ENCODE results near the gene C11orf54.
"Not testable (repeated sequence)": the region's sequence is repeated elsewhere in the genome, so short reads cannot be mapped to it uniquely, and the experiment has no call there.

The C11orf54 gene

GRCh38 chr11:93747122-93747521, 5.7 kb downstream of the C11orf54 start:
- peaks cover 13% of the 10 kb centered on the region; the same call in 1 of the 2 replicates for H3K4me1 ChIP-seq (ENCODE audit: control insufficient read depth, insufficient read depth, low read length)
- H3K4me3 ChIP-seq (ENCODE audit: low read depth, low read length) = no peak overlapping the region
- H3K9ac ChIP-seq (ENCODE audit: low read depth, low read length) = no peak overlapping the region
- H3K27me3 ChIP-seq (ENCODE audit: control insufficient read depth, insufficient read depth, low read length) = no peaks in the 10 kb centered on the region
- H3K36me3 ChIP-seq (ENCODE audit: control insufficient read depth, insufficient read depth, low read length) = peaks cover 8% of the 10 kb centered on the region
- H3K27ac ChIP-seq (ENCODE audit: low read depth, low read length) = no peak overlapping the region
- H3K9me3 ChIP-seq (ENCODE audit: control insufficient read depth, insufficient read depth, low read length) = no peaks in the 10 kb centered on the region

GRCh38 chr11:93751001-93751400, 9.5 kb downstream of the C11orf54 start:
- H3K36me3 ChIP-seq (ENCODE audit: control insufficient read depth, insufficient read depth, low read length) = peaks cover 24% of the 10 kb centered on the region
- peaks cover 7% of the 10 kb centered on the region; the same call in 1 of the 2 replicates for H3K4me1 ChIP-seq (ENCODE audit: control insufficient read depth, insufficient read depth, low read length)
- H3K9me3 ChIP-seq (ENCODE audit: control insufficient read depth, insufficient read depth, low read length) = no peaks in the 10 kb centered on the region
- no peak overlapping the region for H3K4me3 ChIP-seq (ENCODE audit: low read depth, low read length)
- H3K27ac ChIP-seq (ENCODE audit: low read depth, low read length) = no peak overlapping the region
- H3K9ac ChIP-seq (ENCODE audit: low read depth, low read length) = no peak overlapping the region
- no peaks in the 10 kb centered on the region for H3K27me3 ChIP-seq (ENCODE audit: control insufficient read depth, insufficient read depth, low read length)

- Histone ChIP-seq H3K36me3 (ENCODE audit: control insufficient read depth, insufficient read depth, low read length) (peaks cover 47% of the 10 kb centered on the region), H3K9me3 (ENCODE audit: control insufficient read depth, insufficient read depth, low read length) (no peaks in the 10 kb centered on the region)
Measured at GRCh38 chr11:93753241-93753640, 11.8 kb downstream of the C11orf54 start.

GRCh38 chr11:93756748-93757147, 15.3 kb downstream of the C11orf54 start:
- no peak overlapping the region for H3K4me3 ChIP-seq (ENCODE audit: low read depth, low read length)
- no peaks in the 10 kb centered on the region for H3K27me3 ChIP-seq (ENCODE audit: control insufficient read depth, insufficient read depth, low read length)
- no peaks in the 10 kb centered on the region for H3K9me3 ChIP-seq (ENCODE audit: control insufficient read depth, insufficient read depth, low read length)
- H3K36me3 ChIP-seq (ENCODE audit: control insufficient read depth, insufficient read depth, low read length) = peaks cover 77% of the 10 kb centered on the region
- H3K4me1 ChIP-seq (ENCODE audit: control insufficient read depth, insufficient read depth, low read length) = no peaks in the 10 kb centered on the region
- no peak overlapping the region for H3K9ac ChIP-seq (ENCODE audit: low read depth, low read length)
- H3K27ac ChIP-seq (ENCODE audit: low read depth, low read length) = no peak overlapping the region

More at GRCh38 chr11:93753241-93753640, 11.8 kb downstream of the C11orf54 start:
- Histone ChIP-seq H3K27ac (ENCODE audit: low read depth, low read length) (no peak overlapping the region), H3K4me1 (ENCODE audit: control insufficient read depth, insufficient read depth, low read length) (peaks cover 7% of the 10 kb centered on the region; the same call in 1 of the 2 replicates), H3K9ac (ENCODE audit: low read depth, low read length) (no peak overlapping the region), H3K27me3 (ENCODE audit: control insufficient read depth, insufficient read depth, low read length) (no peaks in the 10 kb centered on the region), H3K4me3 (ENCODE audit: low read depth, low read length) (no peak overlapping the region)

GRCh38 chr11:93757301-93757700, 15.8 kb downstream of the C11orf54 start:
- no peaks in the 10 kb centered on the region for H3K27me3 ChIP-seq (ENCODE audit: control insufficient read depth, insufficient read depth, low read length)
- H3K4me1 ChIP-seq (ENCODE audit: control insufficient read depth, insufficient read depth, low read length) = no peaks in the 10 kb centered on the region
- H3K4me3 ChIP-seq (ENCODE audit: low read depth, low read length) = no peak overlapping the region
- H3K27ac ChIP-seq (ENCODE audit: low read depth, low read length) = no peak overlapping the region
- no peaks in the 10 kb centered on the region for H3K9me3 ChIP-seq (ENCODE audit: control insufficient read depth, insufficient read depth, low read length)
- no peak overlapping the region for H3K9ac ChIP-seq (ENCODE audit: low read depth, low read length)
- peaks cover 82% of the 10 kb centered on the region for H3K36me3 ChIP-seq (ENCODE audit: control insufficient read depth, insufficient read depth, low read length)

- Histone ChIP-seq H3K9ac (ENCODE audit: low read depth, low read length) (no peak overlapping the region), H3K4me3 (ENCODE audit: low read depth, low read length) (no peak overlapping the region), H3K9me3 (ENCODE audit: control insufficient read depth, insufficient read depth, low read length) (no peaks in the 10 kb centered on the region), H3K36me3 (ENCODE audit: control insufficient read depth, insufficient read depth, low read length) (peaks cover 91% of the 10 kb centered on the region), H3K4me1 (ENCODE audit: control insufficient read depth, insufficient read depth, low read length) (no peaks in the 10 kb centered on the region), H3K27me3 (ENCODE audit: control insufficient read depth, insufficient read depth, low read length) (no peaks in the 10 kb centered on the region), H3K27ac (ENCODE audit: low read depth, low read length) (no peak overlapping the region)
Measured at GRCh38 chr11:93757924-93758865, 16.7 kb downstream of the C11orf54 start.

GRCh38 chr11:93759123-93759522, 17.7 kb downstream of the C11orf54 start:
- H3K9ac ChIP-seq (ENCODE audit: low read depth, low read length); H3K27ac ChIP-seq (ENCODE audit: low read depth, low read length); H3K4me3 ChIP-seq (ENCODE audit: low read depth, low read length); H3K27me3 ChIP-seq (ENCODE audit: control insufficient read depth, insufficient read depth, low read length); H3K4me1 ChIP-seq (ENCODE audit: control insufficient read depth, insufficient read depth, low read length); H3K9me3 ChIP-seq (ENCODE audit: control insufficient read depth, insufficient read depth, low read length): not testable (repeated sequence)
- H3K36me3 ChIP-seq (ENCODE audit: control insufficient read depth, insufficient read depth, low read length) = peaks cover 90% of the 10 kb centered on the region

- no peak overlapping the region for H3K9ac ChIP-seq (ENCODE audit: low read depth, low read length)
- H3K4me3 ChIP-seq (ENCODE audit: low read depth, low read length) = no peak overlapping the region
- no peak overlapping the region for H3K27ac ChIP-seq (ENCODE audit: low read depth, low read length)
- no peaks in the 10 kb centered on the region for H3K27me3 ChIP-seq (ENCODE audit: control insufficient read depth, insufficient read depth, low read length)
- peaks cover 73% of the 10 kb centered on the region for H3K36me3 ChIP-seq (ENCODE audit: control insufficient read depth, insufficient read depth, low read length)
- no peaks in the 10 kb centered on the region for H3K4me1 ChIP-seq (ENCODE audit: control insufficient read depth, insufficient read depth, low read length)
- no peaks in the 10 kb centered on the region for H3K9me3 ChIP-seq (ENCODE audit: control insufficient read depth, insufficient read depth, low read length)
Measured at GRCh38 chr11:93761910-93762309, 20.4 kb downstream of the C11orf54 start.

GRCh38 chr11:93765551-93765950, 24.1 kb downstream of the C11orf54 start:
- no peaks in the 10 kb centered on the region for H3K4me1 ChIP-seq (ENCODE audit: control insufficient read depth, insufficient read depth, low read length)

GRCh38 chr11:93766504-93766903, 25.0 kb downstream of the C11orf54 start:
- Histone ChIP-seq H3K9me3 (ENCODE audit: control insufficient read depth, insufficient read depth, low read length) (no peaks in the 10 kb centered on the region), H3K27ac (ENCODE audit: low read depth, low read length) (no peak overlapping the region), H3K4me3 (ENCODE audit: low read depth, low read length) (no peak overlapping the region), H3K36me3 (ENCODE audit: control insufficient read depth, insufficient read depth, low read length) (peaks cover 32% of the 10 kb centered on the region), H3K9ac (ENCODE audit: low read depth, low read length) (no peak overlapping the region), H3K27me3 (ENCODE audit: control insufficient read depth, insufficient read depth, low read length) (no peaks in the 10 kb centered on the region), H3K4me1 (ENCODE audit: control insufficient read depth, insufficient read depth, low read length) (no peaks in the 10 kb centered on the region)

More at GRCh38 chr11:93765551-93765950, 24.1 kb downstream of the C11orf54 start:
- Histone ChIP-seq H3K27ac (ENCODE audit: low read depth, low read length) (no peak overlapping the region), H3K9me3 (ENCODE audit: control insufficient read depth, insufficient read depth, low read length) (no peaks in the 10 kb centered on the region), H3K27me3 (ENCODE audit: control insufficient read depth, insufficient read depth, low read length) (no peaks in the 10 kb centered on the region), H3K9ac (ENCODE audit: low read depth, low read length) (no peak overlapping the region), H3K36me3 (ENCODE audit: control insufficient read depth, insufficient read depth, low read length) (peaks cover 41% of the 10 kb centered on the region), H3K4me3 (ENCODE audit: low read depth, low read length) (no peak overlapping the region)

GRCh38 chr11:93767018-93767417, 25.5 kb downstream of the C11orf54 start:
- H3K9me3 ChIP-seq (ENCODE audit: control insufficient read depth, insufficient read depth, low read length) = no peaks in the 10 kb centered on the region
- peaks cover 27% of the 10 kb centered on the region for H3K36me3 ChIP-seq (ENCODE audit: control insufficient read depth, insufficient read depth, low read length)
- no peak overlapping the region for H3K9ac ChIP-seq (ENCODE audit: low read depth, low read length)
- no peaks in the 10 kb centered on the region for H3K4me1 ChIP-seq (ENCODE audit: control insufficient read depth, insufficient read depth, low read length)
- no peak overlapping the region for H3K4me3 ChIP-seq (ENCODE audit: low read depth, low read length)
- H3K27me3 ChIP-seq (ENCODE audit: control insufficient read depth, insufficient read depth, low read length) = no peaks in the 10 kb centered on the region
- H3K27ac ChIP-seq (ENCODE audit: low read depth, low read length) = no peak overlapping the region
